HepG2 (cell line): ENCODE data around the gene VGLL4. TPM values are rescaled to one million over a fixed set of nuclear protein-coding genes. Genes with fewer than 3 reads are reported as not detected.

Source experiments
- ATF6 ChIP-seq: sonication (generic); formaldehyde crosslinking; conservative IDR thresholded peaks from 2 replicates; pipeline ENCODE4 v1.4.0; 2020; ENCODE audit warnings: missing genetic modification reagents
- DMAP1 ChIP-seq: IDR thresholded peaks from 2 replicates; pipeline ENCODE4 v1.6.1; 2016
- FOXC1 ChIP-seq: sonication (generic); formaldehyde crosslinking; IDR thresholded peaks from 2 replicates; pipeline ENCODE4 v1.8.0; 2022; ENCODE audit warnings: mild to moderate bottlenecking, missing genetic modification reagents, borderline replicate concordance
- HIVEP1 ChIP-seq: sonication (generic); formaldehyde crosslinking; IDR thresholded peaks from 2 replicates; pipeline ENCODE4 v1.4.0; 2020; ENCODE audit warnings: mild to moderate bottlenecking, missing genetic modification reagents
- MBD4 ChIP-seq: IDR thresholded peaks from 2 replicates; pipeline ENCODE4 v1.6.1; 2012; ENCODE audit warnings: low read length, inconsistent platforms, borderline replicate concordance
- NR0B2 ChIP-seq: sonication (generic); formaldehyde crosslinking; IDR thresholded peaks from 2 replicates; pipeline ENCODE4 v1.4.0; 2020; ENCODE audit warnings: mild to moderate bottlenecking, missing genetic modification reagents
- RARA ChIP-seq: IDR thresholded peaks from 2 replicates; pipeline ENCODE4 v1.6.1; 2016; ENCODE audit warnings: missing genetic modification reagents, missing compliant biosample characterization
- SALL2 ChIP-seq: sonication (generic); formaldehyde crosslinking; IDR thresholded peaks from 2 replicates; pipeline ENCODE4 v1.8.1; 2023; ENCODE audit warnings: mild to moderate bottlenecking, missing genetic modification reagents, inconsistent platforms
- SMYD3 ChIP-seq: sonication (generic); formaldehyde crosslinking; IDR thresholded peaks from 2 replicates; pipeline ENCODE4 v1.8.1; 2023; ENCODE audit warnings: mild to moderate bottlenecking, missing genetic modification reagents
- ZBTB25 ChIP-seq: IDR thresholded peaks from 2 replicates; pipeline ENCODE4 v1.6.1; 2018; ENCODE audit warnings: missing genetic modification reagents
- ZBTB38 ChIP-seq: sonication (generic); formaldehyde crosslinking; IDR thresholded peaks from 2 replicates; pipeline ENCODE4 v1.5.1; 2020; ENCODE audit warnings: mild to moderate bottlenecking, missing genetic modification reagents
- ZNF12 ChIP-seq: sonication (generic); formaldehyde crosslinking; IDR thresholded peaks from 2 replicates; pipeline ENCODE4 v1.5.0; 2020; ENCODE audit warnings: missing genetic modification reagents
- ZNF232 ChIP-seq: sonication (generic); formaldehyde crosslinking; IDR thresholded peaks from 2 replicates; pipeline ENCODE4 v1.4.0; 2020; ENCODE audit warnings: missing genetic modification reagents, borderline replicate concordance
- ZNF275 ChIP-seq: sonication (generic); formaldehyde crosslinking; IDR thresholded peaks from 2 replicates; pipeline ENCODE4 v1.8.0; 2022; ENCODE audit warnings: missing genetic modification reagents, mild to moderate bottlenecking, inconsistent platforms, borderline replicate concordance
- ZNF33A ChIP-seq: sonication (generic); formaldehyde crosslinking; IDR thresholded peaks from 2 replicates; pipeline ENCODE4 v1.5.1; 2020; ENCODE audit warnings: missing genetic modification reagents, mild to moderate bottlenecking, moderate library complexity, borderline replicate concordance
- ZNF710 ChIP-seq: sonication (generic); formaldehyde crosslinking; IDR thresholded peaks from 2 replicates; pipeline ENCODE4 v1.5.0; 2020; ENCODE audit warnings: mild to moderate bottlenecking, missing genetic modification reagents, borderline replicate concordance
- ZNF724P ChIP-seq: sonication (generic); formaldehyde crosslinking; IDR thresholded peaks from 2 replicates; pipeline ENCODE4 v1.8.0; 2022; ENCODE audit warnings: missing genetic modification reagents, borderline replicate concordance
- ZNF768 ChIP-seq: sonication (generic); formaldehyde crosslinking; IDR thresholded peaks from 2 replicates; pipeline ENCODE4 v1.4.0; 2020; ENCODE audit warnings: missing genetic modification reagents
- ZNF777 ChIP-seq: sonication (generic); formaldehyde crosslinking; IDR thresholded peaks from 2 replicates; pipeline ENCODE4 v1.4.0; 2020; ENCODE audit warnings: missing genetic modification reagents
- polyA plus RNA-seq, 8 experiments: library from polyadenylated mRNA; depleted of rRNA in 3 of 8; stranded (reverse) in 7 of 8; unstranded in 1 of 8; fragments of >200 nt; fragmentation: Illumina TruSeq in 4 of 8; extraction: Trizol in 4 of 8; gene quantifications; 2 replicates each; pipeline versions ENCODE4 v1.2.1 to v1.2.3, GENCODE V29; 2011 to 2016; ENCODE audit warnings: low read depth in 4 of 8, missing spikeins in 1 of 8, mixed read lengths in 1 of 8; ENCODE audit not compliant: insufficient read depth in 1 of 8
- total RNA-seq, 5 experiments: library from RNA; depleted of rRNA; stranded (reverse); fragments of >200 nt; fragmentation: Illumina TruSeq; extraction: Trizol; gene quantifications; 2 replicates each; pipeline ENCODE4 v1.2.3, GENCODE V29; 2016; ENCODE audit warnings: low read depth in 1 of 5
- TF ChIP-seq, protein P1 (sequence below): sonication (generic); formaldehyde crosslinking; IDR thresholded peaks from 2 replicates; pipeline ENCODE4 v1.5.0; 2020; ENCODE audit warnings: mild to moderate bottlenecking, low read depth, missing genetic modification reagents, borderline replicate concordance
- TF ChIP-seq, protein P2 (sequence below): IDR thresholded peaks from 2 replicates; pipeline ENCODE4 v1.6.1; 2016

VGLL4 gene
- total and polyA plus RNA-seq, 2 of the 13 experiments (the other 11 are each of a cell fraction or from before 2014, with no cell fraction given), result 23.2 to 39.0 TPM

GRCh38 chr3:11642431-11643191, 1.1 kb downstream of the VGLL4 start (continued):
- TF ChIP-seq ATF6 (CRISPR knock-in tag) (no peak), ZNF232 (CRISPR knock-in tag) (peak; percentile 16; the same call in 1 of the 2 replicates), HIVEP1 (CRISPR knock-in tag) (peak; percentile 83; the same call in 1 of the 2 replicates), ZNF710 (CRISPR knock-in tag) (peak; percentile 69), ZNF724P (no peak; the same call in 1 of the 2 replicates), ZNF12 (CRISPR knock-in tag) (peak; percentile 32; the same call in 1 of the 2 replicates), FOXC1 (CRISPR knock-in tag) (peak; percentile 83; the same call in 1 of the 2 replicates), NR0B2 (CRISPR knock-in tag) (0 out of 2 replicates have a peak, but pooled peaks have one; percentile 21), ZNF275 (CRISPR knock-in tag) (0 out of 2 replicates have a peak, but pooled peaks have one; percentile 50), SALL2 (CRISPR knock-in tag) (0 out of 2 replicates have a peak, but pooled peaks have one; percentile 31), ZNF33A (CRISPR knock-in tag) (no peak), MBD4 (0 out of 2 replicates have a peak, but pooled peaks have one; percentile 14), RARA (CRISPR knock-in tag) (peak; percentile 69; the same call in 1 of the 2 replicates), ZNF777 (CRISPR knock-in tag) (peak; percentile 68; the same call in 1 of the 2 replicates), ZBTB25 (no peak; the same call in 1 of the 2 replicates), DMAP1 (CRISPR knock-in tag) (peak; percentile 80), ZNF768 (CRISPR knock-in tag) (peak; percentile 70), SMYD3 (CRISPR knock-in tag) (peak; percentile 80), ZBTB38 (CRISPR knock-in tag) (peak; percentile 63; the same call in 1 of the 2 replicates)
- TF ChIP-seq, protein P1, sequence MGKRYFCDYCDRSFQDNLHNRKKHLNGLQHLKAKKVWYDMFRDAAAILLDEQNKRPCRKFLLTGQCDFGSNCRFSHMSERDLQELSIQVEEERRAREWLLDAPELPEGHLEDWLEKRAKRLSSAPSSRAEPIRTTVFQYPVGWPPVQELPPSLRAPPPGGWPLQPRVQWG (CRISPR knock-in tag), result no peak
- TF ChIP-seq, protein P2, sequence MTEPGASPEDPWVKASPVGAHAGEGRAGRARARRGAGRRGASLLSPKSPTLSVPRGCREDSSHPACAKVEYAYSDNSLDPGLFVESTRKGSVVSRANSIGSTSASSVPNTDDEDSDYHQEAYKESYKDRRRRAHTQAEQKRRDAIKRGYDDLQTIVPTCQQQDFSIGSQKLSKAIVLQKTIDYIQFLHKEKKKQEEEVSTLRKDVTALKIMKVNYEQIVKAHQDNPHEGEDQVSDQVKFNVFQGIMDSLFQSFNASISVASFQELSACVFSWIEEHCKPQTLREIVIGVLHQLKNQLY (CRISPR knock-in tag), result 0 out of 2 replicates have a peak, but pooled peaks have one; percentile 40
